ENCODE results near the gene AOC2.

The AOC2 gene

GRCh38 chr17:42845918-42846593, 1.7 kb downstream of the AOC2 start:
- DNase-seq (ENCODE audit: low read depth in 1 of 2, low spot score in 1 of 2): no peak
- no peaks in the 10 kb centered on the region for H3K27me3 ChIP-seq (ENCODE audit: insufficient read depth, poor library complexity, severe bottlenecking)
- no peak overlapping the region for H3K27ac ChIP-seq (replicated peaks)
- no peak for TF ChIP-seq CTCF (IDR thresholded peaks at IDR 0.05; ENCODE audit: insufficient read depth, low read length)
- no peak overlapping the region for H3K4me3 ChIP-seq (replicated peaks; ENCODE audit: insufficient read depth, low read length)

GRCh38 chr17:42846594-42847280, 2.4 kb downstream of the AOC2 start:
- Histone ChIP-seq H3K27ac (replicated peaks) (no peak overlapping the region), H3K4me3 (replicated peaks; ENCODE audit: insufficient read depth, low read length) (no peak overlapping the region), H3K27me3 (ENCODE audit: insufficient read depth, poor library complexity, severe bottlenecking) (no peaks in the 10 kb centered on the region)
- peak in 1 of 2 experiments; percentile 34 for DNase-seq (ENCODE audit: low read depth in 1 of 2, low spot score in 1 of 2)
- no peak for TF ChIP-seq SPI1 (IDR thresholded peaks at IDR 0.05; ENCODE audit: borderline replicate concordance, low read depth)
- no peak for TF ChIP-seq CTCF (IDR thresholded peaks at IDR 0.05; ENCODE audit: insufficient read depth, low read length)
- TF ChIP-seq REST (IDR thresholded peaks at IDR 0.05; ENCODE audit: insufficient replicate concordance, low read depth): no peak
- no peak for TF ChIP-seq GABPA (IDR thresholded peaks at IDR 0.05; ENCODE audit: low read depth)
- no peak for TF ChIP-seq POLR2AphosphoS5 (IDR thresholded peaks at IDR 0.05; ENCODE audit: low read depth)

GRCh38 chr17:42848093-42848492, 3.7 kb downstream of the AOC2 start:
- TF ChIP-seq GABPA (IDR thresholded peaks at IDR 0.05; ENCODE audit: low read depth) (no peak), CTCF (IDR thresholded peaks at IDR 0.05; ENCODE audit: insufficient read depth, low read length) (no peak), SPI1 (IDR thresholded peaks at IDR 0.05; ENCODE audit: borderline replicate concordance, low read depth) (no peak), REST (IDR thresholded peaks at IDR 0.05; ENCODE audit: insufficient replicate concordance, low read depth) (no peak), POLR2AphosphoS5 (IDR thresholded peaks at IDR 0.05; ENCODE audit: low read depth) (no peak)
- no peak overlapping the region for H3K4me3 ChIP-seq (replicated peaks; ENCODE audit: insufficient read depth, low read length)
- DNase-seq (ENCODE audit: low read depth in 1 of 2, low spot score in 1 of 2): no peak
- no peak overlapping the region for H3K27ac ChIP-seq (replicated peaks)
- no peaks in the 10 kb centered on the region for H3K27me3 ChIP-seq (ENCODE audit: insufficient read depth, poor library complexity, severe bottlenecking)

All from HL-60 (cell line).